ENCODE results near the gene CAMSAP1.

GRCh38 chr9:135944444-135945252 is 37.3 kb upstream of the CAMSAP1 start:
- TF ChIP-seq EZH2 (IDR thresholded peaks at IDR 0.05; ENCODE audit: insufficient read depth, poor library complexity, severe bottlenecking) (no peak), EZH2phosphoT487 (IDR thresholded peaks at IDR 0.05; ENCODE audit: insufficient read depth, low read depth) (no peak)

All from GM23248 (cell line).